Measurements from ENCODE around the gene ACSL4.
A peak's percentile ranks its signal among the peaks of the same experiment; 100 is the strongest.
"Not testable (repeated sequence)": the region's sequence is repeated elsewhere in the genome, so short reads cannot be mapped to it uniquely, and the experiment has no call there.

ACSL4 gene

GRCh38 chrX:109660435-109661143 is 72.5 kb downstream of the ACSL4 start:
- no peak for DNase-seq

- no peak for DNase-seq
Measured at GRCh38 chrX:109658391-109658790, 74.7 kb downstream of the ACSL4 start.

GRCh38 chrX:109657364-109657763 is 75.7 kb downstream of the ACSL4 start:
- DNase-seq, result not testable (repeated sequence)

GRCh38 chrX:109656774-109657173 is 76.3 kb downstream of the ACSL4 start:
- no peak for DNase-seq

GRCh38 chrX:109655502-109656201 is 77.4 kb downstream of the ACSL4 start:
- DNase-seq, result no peak

GRCh38 chrX:109654516-109655109 is 78.4 kb downstream of the ACSL4 start:
- no peak for DNase-seq

GRCh38 chrX:109644671-109645070 is 88.4 kb downstream of the ACSL4 start:
- not testable (repeated sequence) for DNase-seq

GRCh38 chrX:109643687-109644086 is 89.4 kb downstream of the ACSL4 start:
- DNase-seq, result no peak

GRCh38 chrX:109638158-109638557 is 94.9 kb downstream of the ACSL4 start:
- DNase-seq, result no peak

GRCh38 chrX:109637477-109637876 is 95.6 kb downstream of the ACSL4 start:
- DNase-seq, result not testable (repeated sequence)

- peak; percentile 7 to 15 for DNase-seq
Measured at GRCh38 chrX:109635146-109635545, 97.9 kb downstream of the ACSL4 start.

- DNase-seq, result peak in 1 of 2 experiments; percentile 11
Measured at GRCh38 chrX:109632906-109633504, 100.1 kb downstream of the ACSL4 start.

GRCh38 chrX:109629310-109629709 is 103.7 kb downstream of the ACSL4 start:
- DNase-seq, result peak in 1 of 2 experiments; percentile 69

- no peak for DNase-seq
Measured at GRCh38 chrX:109626637-109627036, 106.4 kb downstream of the ACSL4 start.

- no peak for DNase-seq
Measured at GRCh38 chrX:109624641-109625616, 108.1 kb downstream of the ACSL4 start, which contains the start of gene KCNE5. KCNE5 (minus strand) TSS chrX:109625172; CDS start chrX:109625020, 152 bp downstream.

- no peak for DNase-seq
Measured at GRCh38 chrX:109623997-109624396, 109.1 kb downstream of the ACSL4 start.

GRCh38 chrX:109622270-109622669 is 110.8 kb downstream of the ACSL4 start:
- DNase-seq, result no peak

GRCh38 chrX:109619771-109620170 is 113.3 kb downstream of the ACSL4 start:
- DNase-seq, result no peak

GRCh38 chrX:109614951-109615350 is 118.1 kb downstream of the ACSL4 start:
- no peak for DNase-seq

- no peak for DNase-seq
Measured at GRCh38 chrX:109601486-109601885, 131.6 kb downstream of the ACSL4 start.

- DNase-seq, result no peak
Measured at GRCh38 chrX:109600237-109600651, 132.8 kb downstream of the ACSL4 start.

GRCh38 chrX:109596015-109596414 is 137.0 kb downstream of the ACSL4 start:
- DNase-seq, result no peak

All from NCI-H2081 (cell line).